Activated CD4-positive, alpha-beta T cell treated with anti-CD3 and anti-CD28 coated beads, Interleukin-2, Interleukin-4, amounts not matched to agents 100 ng/mL and 50 ng/mL, durations not matched to agents 16 hours and 8 hours (primary cell): ENCODE results near the gene NEU4.

Experiments
- DNase-seq: peaks from one replicate; pipeline ENCODE4 v3.0.0-alpha.2; 2020; ENCODE audit warnings: low spot score

The NEU4 gene

DNA sequence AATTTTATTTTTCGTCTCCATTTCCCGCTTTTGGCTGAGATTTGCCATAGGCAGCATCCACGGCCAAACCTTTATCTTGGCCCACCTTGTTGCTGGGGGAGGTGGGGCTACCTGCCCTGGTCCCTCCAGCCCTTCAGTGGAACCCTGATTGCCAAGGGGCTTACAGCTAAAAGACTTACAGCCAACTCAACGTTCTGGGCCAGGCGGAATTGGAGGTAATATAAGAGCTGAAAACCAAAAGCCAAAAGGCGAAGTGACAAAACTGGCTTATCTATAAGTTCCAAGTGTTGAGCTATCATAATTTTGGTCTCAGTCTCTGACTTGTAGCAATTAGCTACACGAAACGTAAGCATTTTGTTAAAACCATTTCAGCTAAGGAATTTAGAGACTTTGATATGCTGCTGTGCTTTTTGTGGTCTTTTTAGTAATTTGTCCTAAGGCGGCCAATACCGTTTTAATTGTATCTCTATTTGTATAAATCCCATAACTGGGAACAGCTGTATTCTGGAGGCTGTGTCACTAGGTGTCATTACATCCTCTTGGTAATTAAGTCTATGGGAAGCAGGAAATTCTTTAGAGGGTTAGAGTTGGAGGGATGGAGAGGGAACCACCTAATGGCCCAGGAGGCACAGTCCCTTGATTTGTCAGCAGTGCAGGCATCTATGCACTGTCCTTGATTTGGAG, 25.7 kb downstream of the NEU4 start:
- no peak for DNase-seq

DNA sequence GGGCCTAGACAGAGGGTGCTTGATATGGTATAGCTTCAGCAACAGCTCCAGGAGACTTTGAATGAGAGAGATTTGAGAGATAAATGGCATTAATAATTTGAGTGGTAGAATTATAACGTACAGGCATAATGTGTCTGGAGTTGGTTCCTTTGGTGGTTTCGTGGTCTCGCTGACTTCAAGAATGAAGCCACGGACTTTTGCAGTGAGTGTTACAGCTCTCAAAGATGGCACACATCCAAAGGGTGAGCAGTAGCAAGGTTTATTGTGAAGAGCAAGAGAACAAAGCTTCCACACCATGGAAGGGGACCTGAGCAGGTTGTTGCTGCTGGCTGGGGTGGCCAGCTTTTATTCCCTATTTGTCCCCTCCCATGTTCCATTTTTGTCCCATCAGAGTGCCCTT, 26.6 kb downstream of the NEU4 start:
- no peak for DNase-seq

DNA sequence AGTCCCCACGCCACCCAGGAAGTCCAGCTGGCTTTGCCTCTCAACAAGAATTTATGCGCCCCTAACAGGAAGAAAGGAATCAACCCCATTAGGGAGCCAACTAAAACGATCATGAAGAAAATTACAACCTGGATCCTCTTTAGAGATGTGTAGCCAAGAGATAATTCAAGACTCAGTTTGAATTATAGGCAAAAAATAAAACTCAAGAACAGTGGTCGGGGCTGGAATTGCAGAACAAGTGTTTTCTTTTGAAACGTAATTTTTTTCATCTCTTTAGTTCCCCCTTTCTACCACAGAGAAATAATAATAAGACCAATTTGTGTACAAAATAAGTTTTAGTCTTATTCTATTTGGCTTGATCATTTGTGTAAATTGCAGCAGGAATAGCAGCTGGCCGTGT, 27.3 kb downstream of the NEU4 start:
- DNase-seq: no peak

DNA sequence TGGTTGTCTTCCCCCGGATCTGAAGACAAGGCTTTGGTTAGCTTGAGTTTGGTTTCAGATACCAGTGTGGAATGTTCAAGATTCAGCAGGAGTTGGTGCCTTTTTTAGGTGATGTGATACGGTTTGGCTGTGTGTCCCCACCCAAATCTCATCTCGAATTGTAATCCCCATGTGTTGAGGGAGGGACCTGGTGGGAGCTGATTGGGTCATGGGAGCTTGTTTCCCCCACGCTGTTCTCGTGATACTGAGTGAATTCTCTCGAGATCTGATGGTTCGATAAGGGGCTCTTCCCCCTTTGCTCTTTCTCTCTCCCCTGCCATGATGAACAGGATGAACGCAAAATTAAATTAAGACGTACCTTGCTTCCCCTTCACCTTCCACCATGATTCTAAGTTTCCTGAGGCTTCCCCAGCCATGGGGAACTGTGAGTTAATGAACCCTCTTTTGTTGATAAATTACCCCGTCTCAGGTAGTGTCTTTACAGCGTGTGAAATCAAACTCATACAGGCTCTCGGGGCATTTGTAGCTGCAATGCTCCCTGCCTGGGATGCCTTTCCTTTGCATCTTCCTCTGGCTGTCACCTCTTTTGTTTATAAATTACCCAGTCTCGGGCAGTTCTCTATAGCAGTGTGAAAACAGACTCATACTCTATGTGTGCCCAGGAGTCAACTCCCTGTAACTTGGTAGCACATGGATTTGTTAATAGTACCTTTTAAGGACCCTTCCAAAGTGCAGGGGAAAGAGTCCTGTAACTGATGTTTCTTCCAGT, 28.4 kb downstream of the NEU4 start:
- DNase-seq: no peak

DNA sequence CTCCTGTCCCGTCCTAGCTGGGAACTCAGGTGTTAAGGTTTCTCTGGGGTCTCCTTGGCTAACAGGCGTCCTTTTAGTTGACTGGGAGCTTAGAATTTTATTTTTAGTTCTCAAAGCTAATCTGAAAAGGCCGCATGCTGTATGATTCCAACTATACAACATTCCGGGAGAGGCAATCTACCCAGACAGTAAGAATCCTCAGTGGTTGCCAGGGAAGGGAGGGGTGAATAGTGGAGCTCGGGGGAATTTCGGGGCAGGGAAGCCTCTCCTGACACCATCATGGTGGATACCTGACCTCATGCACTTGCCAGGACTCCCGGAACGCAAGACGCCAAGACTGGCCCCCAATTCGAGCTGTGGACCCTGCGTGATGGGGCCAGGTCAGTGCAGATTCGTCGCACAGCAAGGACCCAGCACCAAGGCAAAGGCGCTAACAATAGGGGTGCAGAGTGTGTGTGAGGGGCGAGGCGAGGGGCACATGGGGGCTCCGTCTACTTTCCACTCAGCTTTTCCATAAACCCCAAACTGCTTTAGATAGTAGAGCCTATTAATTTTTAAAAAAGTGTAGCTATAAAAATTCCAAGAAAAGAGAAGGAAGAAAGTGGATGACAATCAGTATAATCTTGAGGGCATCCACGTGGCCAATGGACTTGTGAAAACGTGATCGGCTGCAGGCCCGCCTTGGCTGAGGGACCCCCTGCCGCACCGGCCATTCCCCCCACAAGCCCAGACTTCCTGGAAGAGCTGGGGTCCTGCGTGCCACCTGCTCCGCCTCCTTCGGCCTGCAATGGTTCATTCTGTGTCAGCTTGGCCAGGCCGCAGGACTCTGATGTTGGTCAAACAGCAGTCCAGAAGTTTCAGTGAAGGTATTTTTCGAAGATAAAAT, 32.4 kb downstream of the NEU4 start:
- no peak for DNase-seq

DNA sequence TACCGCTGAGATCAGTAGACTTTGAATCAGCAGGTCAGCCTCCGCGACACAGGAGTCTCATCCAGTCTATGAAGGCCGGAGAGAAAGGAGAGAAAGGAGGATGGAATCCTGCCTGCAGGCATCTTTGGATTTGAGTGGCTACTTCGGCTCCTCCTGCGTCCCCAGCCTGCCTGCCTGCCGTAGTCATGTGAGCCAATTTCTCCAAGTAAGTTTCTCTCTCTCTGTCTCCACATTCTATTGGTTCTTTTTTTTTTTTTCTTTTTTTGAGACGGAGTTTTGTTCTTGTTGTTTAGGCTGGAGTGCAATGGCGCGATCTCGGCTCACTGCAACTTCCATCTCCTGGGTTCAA, 33.0 kb downstream of the NEU4 start:
- no peak for DNase-seq

DNA sequence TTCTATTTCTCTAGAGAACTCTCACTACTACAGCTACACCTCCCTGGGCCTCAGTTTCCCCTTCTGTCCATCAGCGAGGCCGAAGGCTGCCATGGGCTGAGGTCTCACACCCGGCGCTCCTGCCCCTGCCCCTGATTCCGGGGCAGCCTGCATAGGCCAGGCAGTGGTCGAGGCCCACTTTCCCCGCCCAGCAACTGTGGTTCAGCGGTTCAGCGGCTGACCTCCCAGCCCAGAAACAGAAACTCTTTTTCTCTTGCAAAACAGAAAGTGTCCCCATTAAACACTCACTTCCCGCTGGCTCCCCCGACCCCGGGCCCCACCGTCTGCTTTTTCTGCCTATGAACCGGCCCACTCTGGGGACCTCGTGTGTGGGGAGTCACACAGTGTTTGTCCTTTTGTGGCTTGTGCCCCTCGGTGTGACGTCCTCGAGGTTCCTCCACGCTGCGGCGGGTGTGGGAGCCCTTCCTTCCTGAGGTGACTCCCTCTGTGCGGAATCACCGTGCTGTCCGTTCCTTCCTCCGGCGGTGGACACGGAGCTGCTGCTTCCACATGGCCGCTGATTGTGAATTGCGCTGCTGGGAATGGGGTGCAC, 33.7 kb downstream of the NEU4 start:
- peak; percentile 24 for DNase-seq

DNA sequence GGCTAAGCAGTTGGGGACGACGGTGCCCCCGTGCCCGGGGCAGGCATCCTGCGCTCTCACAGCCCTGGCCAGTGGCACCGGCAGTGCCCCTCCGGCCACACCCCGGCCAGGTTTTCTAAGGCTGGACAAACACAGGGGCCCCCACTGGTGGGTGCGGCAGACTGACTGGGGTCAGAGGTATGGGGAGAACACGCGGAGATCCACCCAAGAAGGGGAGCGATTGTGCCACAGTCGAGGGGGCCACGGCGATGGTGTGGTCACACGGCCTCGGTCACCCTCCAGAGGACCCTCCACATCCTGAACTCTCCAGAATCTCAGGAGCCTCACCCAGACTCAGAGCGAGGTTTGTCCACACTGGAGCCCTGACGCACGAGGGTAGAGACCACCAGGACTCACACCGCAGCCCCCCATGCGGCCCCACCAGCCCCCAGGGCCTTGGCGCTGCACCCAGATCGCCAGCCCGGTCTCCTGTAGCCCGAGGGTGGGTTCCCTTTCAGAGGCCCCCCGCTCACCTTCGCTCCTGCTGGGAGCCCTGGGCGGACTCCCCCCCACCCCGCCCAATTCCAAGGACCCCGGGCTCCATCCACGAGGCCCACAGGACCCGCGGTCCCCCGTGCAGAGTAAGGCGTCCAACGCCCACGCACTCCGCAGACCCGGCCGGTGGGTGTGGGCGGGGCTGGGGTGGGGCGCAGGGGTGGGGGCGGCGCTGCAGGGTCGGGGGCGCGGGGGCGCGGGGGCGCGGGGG, 34.5 kb downstream of the NEU4 start:
- DNase-seq: no peak

DNA sequence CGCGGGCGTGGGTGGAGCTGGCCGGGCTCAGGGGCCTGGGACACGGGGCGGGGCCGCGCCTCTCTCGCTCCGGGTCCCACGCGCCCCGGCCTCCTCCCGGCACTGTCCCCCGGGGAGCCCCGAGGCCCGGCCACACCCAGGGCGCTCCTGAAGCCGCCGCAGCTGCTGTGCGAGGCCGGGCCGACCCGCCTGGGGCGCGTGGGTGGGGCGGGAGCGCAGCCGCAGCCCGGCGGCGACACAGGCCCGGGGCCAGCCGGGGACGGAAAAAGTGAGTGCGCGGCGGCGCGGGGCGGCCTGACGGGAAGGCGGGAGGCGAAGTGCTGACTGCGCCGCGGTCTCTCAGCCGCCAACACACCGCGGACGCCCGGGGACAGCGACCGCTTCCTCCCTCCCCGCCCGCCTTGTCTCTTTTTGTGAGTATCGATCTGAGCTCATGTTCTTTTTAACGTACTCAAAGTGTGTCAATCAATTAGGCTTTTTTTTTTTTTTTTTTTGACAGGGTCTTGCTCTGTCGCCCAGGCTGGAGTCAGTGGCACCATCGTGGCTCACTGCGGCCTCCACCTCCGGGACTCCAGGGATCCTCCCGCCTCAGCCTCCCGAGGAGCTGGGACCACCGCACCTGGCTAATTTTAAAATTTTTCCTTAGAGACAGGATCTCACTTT, 35.2 kb downstream of the NEU4 start:
- DNase-seq: peak; percentile 74

DNA sequence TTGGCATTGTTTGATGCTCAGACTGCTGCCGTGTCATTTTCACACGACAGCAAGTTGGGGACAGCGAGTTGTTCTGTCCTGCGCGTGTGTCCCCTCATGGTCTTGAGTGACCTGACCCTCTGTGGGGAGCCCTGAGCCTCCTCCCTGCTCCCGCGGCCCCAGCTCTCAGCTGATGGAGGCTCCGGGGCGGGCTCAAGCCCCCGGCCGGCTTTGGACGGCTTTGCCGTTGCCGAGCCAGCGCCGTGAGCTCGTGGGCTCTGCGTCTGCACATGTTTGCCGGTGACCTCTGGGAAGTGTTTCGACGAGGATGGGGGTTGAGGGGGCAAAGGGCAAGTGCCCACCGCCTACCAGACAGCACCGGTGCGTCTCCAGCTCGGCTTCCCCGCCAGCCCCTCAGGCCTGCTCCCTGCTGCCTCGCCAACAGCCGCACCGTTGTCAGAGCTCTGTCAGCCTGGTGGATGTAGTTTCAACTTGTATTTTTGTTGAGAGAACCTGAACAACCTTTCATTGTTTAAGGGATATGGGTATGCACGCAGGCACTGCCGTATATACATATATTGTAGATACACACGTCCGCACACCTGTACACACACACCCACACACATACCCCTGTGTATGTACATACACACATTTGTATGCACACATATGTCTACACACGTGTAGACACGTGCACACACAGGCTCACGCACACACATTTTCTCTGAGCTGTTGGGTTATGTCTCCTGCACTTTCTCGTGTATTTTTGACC, 36.0 kb downstream of the NEU4 start:
- no peak for DNase-seq

DNA sequence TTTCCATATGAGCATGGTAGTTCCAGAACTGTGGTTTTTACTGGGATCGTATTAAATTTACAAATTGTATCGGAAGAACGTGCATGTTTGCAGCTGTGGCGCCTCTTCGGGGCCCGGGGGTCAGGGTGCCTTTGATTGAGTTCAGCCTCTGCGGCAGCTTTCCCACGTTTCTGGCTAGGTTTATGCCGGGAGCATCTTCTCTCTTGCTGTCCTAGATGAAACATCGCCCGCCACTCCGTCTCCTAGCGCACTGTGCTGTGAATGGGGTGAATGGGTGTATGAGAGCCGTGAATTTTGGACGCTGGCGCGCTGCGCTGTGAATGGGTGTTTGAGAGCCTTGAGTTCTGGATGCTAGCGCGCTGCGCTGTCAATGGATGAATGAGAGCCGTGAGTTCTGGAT, 37.4 kb downstream of the NEU4 start:
- no peak for DNase-seq

DNA sequence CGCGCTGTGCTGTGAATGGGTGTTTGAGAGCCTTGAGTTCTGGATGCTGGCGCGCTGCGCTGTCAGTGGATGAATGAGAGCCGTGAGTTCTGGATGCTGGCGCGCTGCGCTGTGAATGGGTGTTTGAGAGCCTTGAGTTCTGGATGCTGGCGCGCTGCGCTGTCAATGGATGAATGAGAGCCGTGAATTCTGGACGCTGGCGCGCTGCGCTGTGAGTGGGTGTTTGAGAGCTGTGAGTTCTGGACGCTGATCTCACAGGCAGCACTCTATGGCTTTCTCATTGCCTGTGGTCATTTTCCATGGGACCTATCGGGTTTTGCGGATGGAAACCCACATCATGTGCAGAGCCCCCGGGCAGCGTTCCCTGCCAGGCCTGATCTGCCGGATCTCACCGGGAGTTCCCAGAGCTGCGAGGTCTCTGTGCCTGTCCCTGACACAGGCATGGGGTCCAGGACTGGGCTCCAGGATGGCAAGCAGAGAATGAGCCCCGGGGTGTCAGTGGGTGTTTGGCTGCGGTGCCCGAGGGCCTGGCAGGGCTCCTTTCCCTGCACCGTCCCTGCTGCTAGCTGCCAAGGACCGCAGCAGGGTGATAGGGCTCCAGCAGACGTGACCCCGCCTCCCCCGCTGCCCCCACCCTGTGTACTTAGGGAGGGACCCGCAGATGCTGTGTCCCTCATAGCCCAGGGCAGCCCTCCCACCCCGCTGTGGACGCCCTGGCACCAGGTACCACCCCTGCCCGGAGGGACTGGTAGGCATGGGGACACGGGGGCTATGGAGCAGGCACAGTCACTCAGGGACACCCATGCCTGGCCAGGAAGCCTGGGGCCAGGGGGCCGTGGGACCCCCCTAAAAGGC, 40.0 kb downstream of the NEU4 start:
- no peak for DNase-seq

DNA sequence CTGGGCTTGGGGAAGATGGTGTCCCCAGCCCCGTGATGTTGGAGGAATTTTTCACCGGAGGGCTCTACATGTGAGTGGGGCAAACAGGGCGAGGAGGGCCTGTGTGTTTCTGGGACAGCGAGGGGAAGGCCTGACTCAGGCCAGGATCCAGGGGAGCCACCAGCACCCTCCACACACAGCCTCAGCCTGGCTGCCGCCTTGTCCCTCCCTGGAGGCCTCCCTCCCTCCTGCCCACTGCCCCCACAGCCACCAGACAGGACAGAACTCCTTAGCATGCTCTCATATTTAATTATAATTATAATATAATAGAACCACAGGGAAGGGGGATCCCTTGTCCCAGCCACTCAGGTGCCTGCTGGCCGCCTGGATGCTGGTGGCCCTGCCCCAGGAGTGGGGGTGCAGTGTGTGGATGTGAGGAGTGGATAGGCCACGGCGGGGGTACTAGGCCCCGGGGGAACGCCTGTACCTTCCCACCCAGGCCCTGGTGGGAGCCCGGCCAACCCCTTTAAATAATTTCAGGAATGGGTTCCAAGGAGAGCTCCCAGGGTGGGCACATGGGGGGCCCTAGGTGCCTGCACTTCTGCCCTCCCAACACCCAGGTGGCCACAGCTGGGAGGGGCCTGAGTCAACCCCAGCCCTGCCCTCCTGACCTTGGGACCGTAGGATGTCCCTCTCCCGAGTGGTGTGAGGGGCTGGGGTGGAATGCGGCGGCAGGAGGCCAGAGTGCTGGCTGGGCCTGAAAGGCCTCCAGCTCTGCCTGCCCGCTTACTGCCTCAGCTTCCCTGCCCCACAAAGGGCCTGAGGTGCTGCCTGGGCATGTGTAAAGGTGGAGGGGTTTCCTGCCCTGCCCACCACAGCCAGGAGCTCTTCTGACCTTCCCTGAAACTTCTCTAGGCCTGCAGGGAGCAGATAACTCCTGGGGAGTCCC, 40.9 kb downstream of the NEU4 start:
- DNase-seq: no peak

DNA sequence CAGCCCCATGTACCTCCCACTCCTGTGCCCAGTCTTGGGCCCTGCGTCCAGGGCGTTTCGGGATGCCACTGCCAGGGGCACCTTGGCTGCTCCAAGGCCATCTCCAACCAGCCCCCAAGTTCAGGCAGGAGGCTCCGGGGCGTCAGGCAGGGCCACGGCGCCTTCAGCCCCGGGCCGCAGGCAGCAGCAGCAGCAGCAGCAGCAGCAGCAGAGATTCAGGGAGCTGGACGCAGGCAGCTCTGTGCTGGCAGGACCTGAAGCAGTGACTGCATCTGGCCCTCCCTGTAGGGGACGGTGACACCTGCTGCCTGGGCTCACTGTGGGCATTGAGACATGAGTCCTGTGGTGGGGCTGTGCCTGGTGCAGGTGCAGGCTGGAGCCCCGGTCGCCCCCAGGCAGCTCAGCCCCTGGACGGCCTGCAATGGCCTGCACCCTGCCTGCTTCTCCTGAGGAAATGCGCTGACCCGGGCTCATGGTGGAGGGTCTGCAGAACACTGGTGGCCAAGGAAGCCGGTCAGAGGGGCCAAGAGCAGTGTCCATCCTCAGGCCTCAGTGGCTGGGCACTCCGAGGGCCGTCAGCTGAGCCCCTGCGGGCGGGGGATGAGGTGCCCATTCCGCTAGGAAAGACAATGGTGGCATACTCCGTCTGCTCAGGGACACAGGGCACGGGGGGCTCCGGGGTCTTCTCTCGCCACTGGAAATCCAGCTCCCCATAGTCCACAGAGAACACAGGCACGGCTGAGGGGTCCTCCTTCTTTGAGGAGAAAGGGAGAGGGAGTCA, 41.7 kb downstream of the NEU4 start:
- DNase-seq: no peak

DNA sequence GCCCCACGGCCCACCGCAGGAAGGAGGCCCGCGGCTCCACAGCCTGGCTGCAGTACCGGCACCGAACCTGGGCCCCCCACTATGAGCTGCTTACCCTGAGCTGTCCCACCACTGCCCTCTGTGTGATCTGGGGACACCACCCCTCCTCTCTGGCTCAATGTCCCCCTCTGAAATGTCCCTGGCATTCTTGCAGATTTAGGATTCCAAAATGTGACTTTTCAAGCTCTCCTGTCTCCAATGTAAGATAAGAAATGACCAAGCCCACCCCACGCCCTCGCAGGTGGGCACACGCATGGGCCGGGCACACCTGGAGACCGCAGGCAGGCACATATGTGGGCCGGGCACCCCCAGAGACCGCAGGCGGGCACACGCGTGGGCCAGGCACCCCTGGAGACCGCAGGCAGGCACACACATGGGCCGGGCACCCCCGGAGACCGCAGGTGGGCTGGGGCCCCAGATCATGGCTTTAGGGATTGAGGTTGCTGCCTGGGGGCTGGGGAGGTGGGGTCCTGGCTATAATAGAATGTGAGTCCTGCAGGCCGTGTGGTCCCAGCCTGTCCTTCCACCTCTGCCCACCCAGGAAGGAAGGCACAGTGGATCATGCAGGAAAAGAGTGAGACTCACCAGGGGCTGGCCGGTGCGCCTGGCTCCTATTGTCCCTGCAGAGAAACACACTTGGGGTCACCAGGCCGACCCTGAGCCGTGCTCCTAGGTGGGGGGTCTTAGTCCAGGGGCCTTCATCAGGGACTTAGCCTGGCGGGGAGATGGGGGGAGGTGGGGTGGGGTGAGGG, 42.5 kb downstream of the NEU4 start:
- DNase-seq: no peak

DNA sequence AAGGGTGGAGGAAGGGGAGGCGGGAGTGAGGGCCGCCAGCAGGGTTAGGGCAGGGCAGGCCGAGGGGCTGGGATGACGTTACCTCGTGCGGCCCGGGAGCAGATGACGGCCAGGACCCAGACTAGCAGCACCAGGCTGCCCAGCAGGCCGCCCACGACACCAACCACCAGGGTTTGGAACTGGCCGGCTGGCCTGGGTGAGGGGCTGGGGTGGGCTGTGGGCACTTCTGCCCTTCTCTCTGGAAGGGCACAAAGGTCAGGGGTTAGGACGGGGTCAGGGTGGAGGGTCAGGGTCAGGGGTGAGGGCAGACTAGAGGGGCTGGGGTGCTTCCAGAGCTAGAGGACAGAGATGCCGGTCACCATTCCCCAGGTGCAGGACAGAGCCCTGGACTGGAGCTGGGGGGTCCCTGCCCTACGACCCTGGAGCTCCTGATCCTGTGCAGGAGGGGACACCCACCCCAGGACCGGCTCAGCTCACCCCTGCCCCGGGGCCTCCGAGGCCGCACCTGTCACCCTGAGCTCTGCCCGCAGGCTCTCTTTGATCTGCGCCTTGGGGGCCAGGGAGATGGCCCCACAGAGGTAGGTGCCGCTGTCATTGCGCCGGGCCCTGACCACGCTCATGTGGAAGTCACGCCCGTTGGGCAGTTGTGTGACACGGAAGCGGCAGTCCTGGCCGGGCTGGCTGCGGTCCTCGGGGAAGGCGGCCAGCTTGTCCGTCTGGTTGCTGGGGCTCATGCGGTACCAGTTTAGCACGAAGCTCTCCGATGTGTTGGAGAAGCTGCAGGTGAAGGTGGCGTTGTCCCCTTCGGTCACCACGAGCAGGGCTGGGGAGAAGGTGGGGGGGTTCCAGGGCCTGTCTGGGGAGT, 43.4 kb downstream of the NEU4 start:
- DNase-seq: no peak
